HepG2 (cell line): ENCODE data around the gene SMIM29. TPM values are rescaled to one million over a fixed set of nuclear protein-coding genes. Genes with fewer than 3 reads are reported as not detected.

Experiments
- BHLHE40 ChIP-seq: IDR thresholded peaks from 2 replicates; pipeline ENCODE4 v1.6.1; 2011; ENCODE audit warnings: low read length, improper control_type of control experiment
- CBFB ChIP-seq: sonication (generic); formaldehyde crosslinking; IDR thresholded peaks from 2 replicates; pipeline ENCODE4 v1.4.0; 2020; ENCODE audit warnings: missing genetic modification reagents
- CENPX ChIP-seq: sonication (generic); formaldehyde crosslinking; IDR thresholded peaks from 2 replicates; pipeline ENCODE4 v1.9.0; 2021; ENCODE audit warnings: mild to moderate bottlenecking, missing genetic modification reagents, moderate library complexity
- GTF2F1 ChIP-seq: fragments of 150-350 bp; IDR thresholded peaks from 2 replicates; pipeline ENCODE4 v1.6.1; 2014; ENCODE audit warnings: low read length
- HMG20B ChIP-seq: conservative IDR thresholded peaks from 2 replicates; pipeline ENCODE4 v1.6.1; 2016; ENCODE audit warnings: missing genetic modification reagents, missing compliant biosample characterization
- KDM1A ChIP-seq: IDR thresholded peaks from 2 replicates; pipeline ENCODE4 v1.6.1; 2016; ENCODE audit warnings: missing compliant biosample characterization
- MAFK ChIP-seq, 2 experiments: IDR thresholded peaks in 1 of 2; conservative IDR thresholded peaks in 1 of 2; 2 replicates each; pipeline ENCODE4 v1.6.1; 2011; ENCODE audit warnings: improper control_type of control experiment in 2 of 2, low read length in 2 of 2
- PHF20 ChIP-seq: sonication (generic); formaldehyde crosslinking; IDR thresholded peaks from 2 replicates; pipeline ENCODE4 v1.5.0; 2020; ENCODE audit warnings: mild to moderate bottlenecking, missing genetic modification reagents
- RFX3 ChIP-seq: IDR thresholded peaks from 2 replicates; pipeline ENCODE4 v1.6.1; 2016; ENCODE audit warnings: missing biosample characterization, missing genetic modification reagents
- TOPORS ChIP-seq: sonication (generic); formaldehyde crosslinking; IDR thresholded peaks from 2 replicates; pipeline ENCODE4 v1.8.0; 2023; ENCODE audit warnings: mild to moderate bottlenecking, missing genetic modification reagents
- ZBTB38 ChIP-seq: sonication (generic); formaldehyde crosslinking; IDR thresholded peaks from 2 replicates; pipeline ENCODE4 v1.5.1; 2020; ENCODE audit warnings: mild to moderate bottlenecking, missing genetic modification reagents
- ZNF354B ChIP-seq: sonication (generic); formaldehyde crosslinking; IDR thresholded peaks from 2 replicates; pipeline ENCODE4 v1.8.0; 2022; ENCODE audit warnings: mild to moderate bottlenecking, missing genetic modification reagents
- ZNF446 ChIP-seq: sonication (generic); formaldehyde crosslinking; IDR thresholded peaks from 2 replicates; pipeline ENCODE4 v1.5.0; 2020; ENCODE audit warnings: mild to moderate bottlenecking, missing genetic modification reagents
- ZNF451 ChIP-seq: sonication (generic); formaldehyde crosslinking; IDR thresholded peaks from 2 replicates; pipeline ENCODE4 v1.5.0; 2020; ENCODE audit warnings: mild to moderate bottlenecking, missing genetic modification reagents
- ZNF724P ChIP-seq: sonication (generic); formaldehyde crosslinking; IDR thresholded peaks from 2 replicates; pipeline ENCODE4 v1.8.0; 2022; ENCODE audit warnings: missing genetic modification reagents, borderline replicate concordance
- ZNF768 ChIP-seq: sonication (generic); formaldehyde crosslinking; IDR thresholded peaks from 2 replicates; pipeline ENCODE4 v1.4.0; 2020; ENCODE audit warnings: missing genetic modification reagents
- polyA plus RNA-seq, 8 experiments: library from polyadenylated mRNA; depleted of rRNA in 3 of 8; stranded (reverse) in 7 of 8; unstranded in 1 of 8; fragments of >200 nt; fragmentation: Illumina TruSeq in 4 of 8; extraction: Trizol in 4 of 8; gene quantifications; 2 replicates each; pipeline versions ENCODE4 v1.2.1 to v1.2.3, GENCODE V29; 2011 to 2016; ENCODE audit warnings: low read depth in 4 of 8, missing spikeins in 1 of 8, mixed read lengths in 1 of 8; ENCODE audit not compliant: insufficient read depth in 1 of 8
- total RNA-seq, 5 experiments: library from RNA; depleted of rRNA; stranded (reverse); fragments of >200 nt; fragmentation: Illumina TruSeq; extraction: Trizol; gene quantifications; 2 replicates each; pipeline ENCODE4 v1.2.3, GENCODE V29; 2016; ENCODE audit warnings: low read depth in 1 of 5
- TF ChIP-seq, protein P1 (sequence below): IDR thresholded peaks from 2 replicates; pipeline ENCODE4 v1.6.1; 2016; ENCODE audit warnings: low read depth, control low read depth
- TF ChIP-seq, protein P2 (sequence below): sonication (generic); formaldehyde crosslinking; IDR thresholded peaks from 2 replicates; pipeline ENCODE4 v1.5.0; 2020; ENCODE audit warnings: missing genetic modification reagents
- TF ChIP-seq, protein P3 (sequence below): sonication (generic); formaldehyde crosslinking; IDR thresholded peaks from 2 replicates; pipeline ENCODE4 v1.4.0; 2020; ENCODE audit warnings: missing genetic modification reagents
- TF ChIP-seq, protein P4 (sequence below): sonication (generic); formaldehyde crosslinking; IDR thresholded peaks from 2 replicates; pipeline ENCODE4 v1.4.0; 2020; ENCODE audit warnings: missing genetic modification reagents
- TF ChIP-seq, protein P5 (sequence below): sonication (generic); formaldehyde crosslinking; conservative IDR thresholded peaks from 2 replicates; pipeline ENCODE4 v1.5.0; 2020; ENCODE audit warnings: missing genetic modification reagents
- TF ChIP-seq, protein P6 (sequence below): sonication (generic); formaldehyde crosslinking; IDR thresholded peaks from 2 replicates; pipeline ENCODE4 v1.8.1; 2023; ENCODE audit warnings: mild to moderate bottlenecking, moderate library complexity, missing genetic modification reagents

SMIM29 gene
- total and polyA plus RNA-seq, 2 of the 13 experiments (the other 11 are each of a cell fraction or from before 2014, with no cell fraction given), result 8.8 to 15.3 TPM

DNA sequence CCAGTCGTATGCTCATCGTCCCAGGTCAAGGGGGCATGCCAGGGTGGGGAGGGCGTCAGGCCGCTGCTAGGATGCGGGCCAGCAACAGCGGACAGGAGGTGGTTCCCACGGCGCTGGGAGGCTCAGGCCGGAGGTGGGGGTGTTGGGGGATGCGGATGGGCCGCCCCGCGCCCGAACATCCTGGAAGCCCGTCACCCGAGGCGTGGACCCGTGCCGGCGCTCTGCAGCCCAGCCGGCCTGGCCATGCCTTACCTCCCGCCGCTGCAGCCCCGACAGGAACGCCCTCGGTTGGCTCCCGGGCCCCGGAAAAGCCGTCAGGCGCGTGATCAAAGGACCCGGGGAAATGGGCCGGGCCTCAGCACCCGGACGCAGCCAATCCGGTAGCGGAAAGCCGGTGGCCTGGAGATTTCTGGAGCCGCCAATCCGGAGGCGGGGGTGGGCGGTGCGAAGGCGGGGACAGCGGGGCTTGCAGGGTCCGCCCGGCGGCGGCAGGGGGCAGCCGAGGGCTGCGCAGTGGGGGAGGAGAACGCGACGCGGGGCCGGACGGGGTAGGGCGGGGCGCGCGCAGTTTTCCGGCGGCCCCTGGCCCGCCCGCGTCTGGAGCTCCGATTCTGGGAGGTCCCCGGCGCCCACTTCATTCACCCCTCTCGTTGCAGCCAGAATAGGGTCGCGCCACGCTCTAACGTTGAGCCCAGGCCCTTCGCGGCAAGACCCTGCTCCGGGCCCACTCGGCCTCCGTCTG, at the start of gene SMIM29 (continued):
- TF ChIP-seq, protein P1, sequence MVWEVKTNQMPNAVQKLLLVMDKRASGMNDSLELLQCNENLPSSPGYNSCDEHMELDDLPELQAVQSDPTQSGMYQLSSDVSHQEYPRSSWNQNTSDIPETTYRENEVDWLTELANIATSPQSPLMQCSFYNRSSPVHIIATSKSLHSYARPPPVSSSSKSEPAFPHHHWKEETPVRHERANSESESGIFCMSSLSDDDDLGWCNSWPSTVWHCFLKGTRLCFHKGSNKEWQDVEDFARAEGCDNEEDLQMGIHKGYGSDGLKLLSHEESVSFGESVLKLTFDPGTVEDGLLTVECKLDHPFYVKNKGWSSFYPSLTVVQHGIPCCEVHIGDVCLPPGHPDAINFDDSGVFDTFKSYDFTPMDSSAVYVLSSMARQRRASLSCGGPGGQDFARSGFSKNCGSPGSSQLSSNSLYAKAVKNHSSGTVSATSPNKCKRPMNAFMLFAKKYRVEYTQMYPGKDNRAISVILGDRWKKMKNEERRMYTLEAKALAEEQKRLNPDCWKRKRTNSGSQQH (CRISPR knock-in tag), result no peak
- no peak for TF ChIP-seq CENPX (CRISPR knock-in tag)
- TF ChIP-seq MAFK (conservative IDR thresholded peaks at IDR 0.05 in 1 of 2, IDR thresholded peaks at IDR 0.05 in 1 of 2; ENCODE audit: low read length in 2 of 2), result no peak
- peak; percentile 91 for TF ChIP-seq ZNF768 (CRISPR knock-in tag)
- TF ChIP-seq CBFB (CRISPR knock-in tag), result peak; percentile 40; the same call in 1 of the 2 replicates
- TF ChIP-seq HMG20B (CRISPR knock-in tag), result no peak
- TF ChIP-seq ZNF724P, result no peak; the same call in 1 of the 2 replicates
- TF ChIP-seq, protein P2, sequence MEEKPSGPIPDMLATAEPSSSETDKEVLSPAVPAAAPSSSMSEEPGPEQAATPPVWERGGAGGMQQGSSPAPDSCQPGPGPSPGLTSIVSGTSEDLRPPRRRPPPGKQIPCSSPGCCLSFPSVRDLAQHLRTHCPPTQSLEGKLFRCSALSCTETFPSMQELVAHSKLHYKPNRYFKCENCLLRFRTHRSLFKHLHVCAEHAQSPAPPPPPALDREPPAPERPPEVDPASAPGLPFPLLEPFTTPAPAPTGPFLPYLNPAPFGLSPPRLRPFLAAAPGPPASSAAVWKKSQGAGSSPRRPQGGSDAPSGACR (CRISPR knock-in tag), result no peak
- TF ChIP-seq, protein P3, sequence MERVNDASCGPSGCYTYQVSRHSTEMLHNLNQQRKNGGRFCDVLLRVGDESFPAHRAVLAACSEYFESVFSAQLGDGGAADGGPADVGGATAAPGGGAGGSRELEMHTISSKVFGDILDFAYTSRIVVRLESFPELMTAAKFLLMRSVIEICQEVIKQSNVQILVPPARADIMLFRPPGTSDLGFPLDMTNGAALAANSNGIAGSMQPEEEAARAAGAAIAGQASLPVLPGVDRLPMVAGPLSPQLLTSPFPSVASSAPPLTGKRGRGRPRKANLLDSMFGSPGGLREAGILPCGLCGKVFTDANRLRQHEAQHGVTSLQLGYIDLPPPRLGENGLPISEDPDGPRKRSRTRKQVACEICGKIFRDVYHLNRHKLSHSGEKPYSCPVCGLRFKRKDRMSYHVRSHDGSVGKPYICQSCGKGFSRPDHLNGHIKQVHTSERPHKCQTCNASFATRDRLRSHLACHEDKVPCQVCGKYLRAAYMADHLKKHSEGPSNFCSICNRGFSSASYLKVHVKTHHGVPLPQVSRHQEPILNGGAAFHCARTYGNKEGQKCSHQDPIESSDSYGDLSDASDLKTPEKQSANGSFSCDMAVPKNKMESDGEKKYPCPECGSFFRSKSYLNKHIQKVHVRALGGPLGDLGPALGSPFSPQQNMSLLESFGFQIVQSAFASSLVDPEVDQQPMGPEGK (CRISPR knock-in tag), result peak; percentile 71
- peak; percentile 60 for TF ChIP-seq ZNF451 (CRISPR knock-in tag)
- TF ChIP-seq RFX3 (CRISPR knock-in tag), result no peak
- TF ChIP-seq, protein P4, sequence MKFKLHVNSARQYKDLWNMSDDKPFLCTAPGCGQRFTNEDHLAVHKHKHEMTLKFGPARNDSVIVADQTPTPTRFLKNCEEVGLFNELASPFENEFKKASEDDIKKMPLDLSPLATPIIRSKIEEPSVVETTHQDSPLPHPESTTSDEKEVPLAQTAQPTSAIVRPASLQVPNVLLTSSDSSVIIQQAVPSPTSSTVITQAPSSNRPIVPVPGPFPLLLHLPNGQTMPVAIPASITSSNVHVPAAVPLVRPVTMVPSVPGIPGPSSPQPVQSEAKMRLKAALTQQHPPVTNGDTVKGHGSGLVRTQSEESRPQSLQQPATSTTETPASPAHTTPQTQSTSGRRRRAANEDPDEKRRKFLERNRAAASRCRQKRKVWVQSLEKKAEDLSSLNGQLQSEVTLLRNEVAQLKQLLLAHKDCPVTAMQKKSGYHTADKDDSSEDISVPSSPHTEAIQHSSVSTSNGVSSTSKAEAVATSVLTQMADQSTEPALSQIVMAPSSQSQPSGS (CRISPR knock-in tag), result no peak; the same call in 1 of the 2 replicates
- no peak for TF ChIP-seq GTF2F1
- peak; percentile 17; the same call in 1 of the 2 replicates for TF ChIP-seq ZBTB38 (CRISPR knock-in tag)
- peak; percentile 51; the same call in 1 of the 2 replicates for TF ChIP-seq BHLHE40
- no peak for TF ChIP-seq ZNF446
- TF ChIP-seq, protein P5, sequence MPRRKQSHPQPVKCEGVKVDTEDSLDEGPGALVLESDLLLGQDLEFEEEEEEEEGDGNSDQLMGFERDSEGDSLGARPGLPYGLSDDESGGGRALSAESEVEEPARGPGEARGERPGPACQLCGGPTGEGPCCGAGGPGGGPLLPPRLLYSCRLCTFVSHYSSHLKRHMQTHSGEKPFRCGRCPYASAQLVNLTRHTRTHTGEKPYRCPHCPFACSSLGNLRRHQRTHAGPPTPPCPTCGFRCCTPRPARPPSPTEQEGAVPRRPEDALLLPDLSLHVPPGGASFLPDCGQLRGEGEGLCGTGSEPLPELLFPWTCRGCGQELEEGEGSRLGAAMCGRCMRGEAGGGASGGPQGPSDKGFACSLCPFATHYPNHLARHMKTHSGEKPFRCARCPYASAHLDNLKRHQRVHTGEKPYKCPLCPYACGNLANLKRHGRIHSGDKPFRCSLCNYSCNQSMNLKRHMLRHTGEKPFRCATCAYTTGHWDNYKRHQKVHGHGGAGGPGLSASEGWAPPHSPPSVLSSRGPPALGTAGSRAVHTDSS (CRISPR knock-in tag), result no peak
- peak; percentile 1; the same call in 1 of the 2 replicates for TF ChIP-seq PHF20 (CRISPR knock-in tag)
- no peak for TF ChIP-seq KDM1A (CRISPR knock-in tag)
- no peak for TF ChIP-seq ZNF354B (CRISPR knock-in tag)
- TF ChIP-seq, protein P6, sequence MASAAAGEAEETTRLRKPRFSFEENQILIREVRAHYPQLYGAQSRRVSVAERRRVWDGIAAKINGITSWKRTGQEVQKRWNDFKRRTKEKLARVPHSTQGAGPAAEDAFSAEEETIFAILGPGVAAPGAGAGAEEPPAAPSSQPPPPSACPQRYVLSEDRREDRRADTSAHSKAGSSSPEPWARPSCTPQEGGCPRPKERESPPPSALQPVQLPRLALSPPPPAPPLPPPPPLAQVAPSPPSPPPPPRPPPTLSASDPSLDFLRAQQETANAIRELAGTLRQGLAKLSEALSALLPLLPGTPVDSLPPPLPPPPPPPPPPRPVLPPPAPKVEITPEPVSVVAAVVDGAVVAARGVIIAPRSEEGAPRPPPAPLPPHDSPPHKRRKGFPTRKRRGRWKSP (CRISPR knock-in tag), result peak; percentile 72; the same call in 1 of the 2 replicates
- no peak for TF ChIP-seq TOPORS (CRISPR knock-in tag)
